ENCODE measurements around the gene MEG3.

DNA sequence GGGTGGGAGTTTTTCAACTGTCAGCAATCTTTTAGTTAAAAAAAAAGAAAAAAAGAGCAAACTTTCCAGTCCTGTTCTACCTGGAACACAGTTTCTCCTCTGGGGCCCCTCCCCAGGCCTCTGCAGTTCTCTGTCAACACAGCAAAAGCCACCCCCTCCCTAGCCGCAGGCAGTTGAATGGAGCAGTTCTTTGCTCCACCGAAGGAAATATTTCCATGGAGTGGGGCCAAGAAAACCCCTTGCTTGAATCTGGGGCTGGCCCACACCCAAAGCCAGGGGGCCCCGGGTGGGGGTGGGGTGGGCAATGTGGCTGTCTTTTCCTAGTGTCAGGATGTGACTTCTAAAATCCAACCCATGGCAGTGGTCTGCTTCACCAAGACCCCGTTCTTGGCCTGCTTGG is 5.0 kb upstream of the MEG3 start:
- TF ChIP-seq, protein P1, sequence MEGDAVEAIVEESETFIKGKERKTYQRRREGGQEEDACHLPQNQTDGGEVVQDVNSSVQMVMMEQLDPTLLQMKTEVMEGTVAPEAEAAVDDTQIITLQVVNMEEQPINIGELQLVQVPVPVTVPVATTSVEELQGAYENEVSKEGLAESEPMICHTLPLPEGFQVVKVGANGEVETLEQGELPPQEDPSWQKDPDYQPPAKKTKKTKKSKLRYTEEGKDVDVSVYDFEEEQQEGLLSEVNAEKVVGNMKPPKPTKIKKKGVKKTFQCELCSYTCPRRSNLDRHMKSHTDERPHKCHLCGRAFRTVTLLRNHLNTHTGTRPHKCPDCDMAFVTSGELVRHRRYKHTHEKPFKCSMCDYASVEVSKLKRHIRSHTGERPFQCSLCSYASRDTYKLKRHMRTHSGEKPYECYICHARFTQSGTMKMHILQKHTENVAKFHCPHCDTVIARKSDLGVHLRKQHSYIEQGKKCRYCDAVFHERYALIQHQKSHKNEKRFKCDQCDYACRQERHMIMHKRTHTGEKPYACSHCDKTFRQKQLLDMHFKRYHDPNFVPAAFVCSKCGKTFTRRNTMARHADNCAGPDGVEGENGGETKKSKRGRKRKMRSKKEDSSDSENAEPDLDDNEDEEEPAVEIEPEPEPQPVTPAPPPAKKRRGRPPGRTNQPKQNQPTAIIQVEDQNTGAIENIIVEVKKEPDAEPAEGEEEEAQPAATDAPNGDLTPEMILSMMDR (IDR thresholded peaks at IDR 0.05), result no peak
- TF ChIP-seq POLR2A (IDR thresholded peaks at IDR 0.05), result no peak

All from tibial nerve (tissue), 3 donors.